PFSK-1 (cell line): Measurements from ENCODE around the gene FGF4.

ENCODE experiments used
- POLR2AphosphoS5 ChIP-seq: IDR thresholded peaks from 2 replicates; pipeline ENCODE4 v1.6.1; 2012; ENCODE audit warnings: low read depth, mild to moderate bottlenecking, control low read depth, low read length, moderate library complexity
- REST ChIP-seq, 2 experiments: IDR thresholded peaks; 2 replicates each; pipeline versions ENCODE4 v1.6.1 to v1.8.0; 2011 to 2012; ENCODE audit warnings: low read depth in 2 of 2, low read length in 2 of 2, control low read depth in 1 of 2, inconsistent platforms in 1 of 2, mild to moderate bottlenecking in 1 of 2, moderate library complexity in 1 of 2; ENCODE audit not compliant: insufficient read depth in 1 of 2
- SIN3A ChIP-seq: IDR thresholded peaks from 2 replicates; pipeline ENCODE4 v1.6.1; 2012; ENCODE audit warnings: mild to moderate bottlenecking, low read length, moderate library complexity, borderline replicate concordance; ENCODE audit not compliant: insufficient read depth
- TAF1 ChIP-seq: IDR thresholded peaks from 2 replicates; pipeline ENCODE4 v1.6.1; 2012; ENCODE audit warnings: low read length, control low read depth, borderline replicate concordance; ENCODE audit not compliant: insufficient read depth

- TF ChIP-seq POLR2AphosphoS5: no peak
- TF ChIP-seq SIN3A: no peak
- no peak for TF ChIP-seq REST (IDR thresholded peaks at IDR 0.05; ENCODE audit: insufficient read depth in 1 of 2, low read depth in 2 of 2, low read length in 2 of 2)
- no peak for TF ChIP-seq TAF1
These were observed 26.6 kb upstream of the FGF4 start for GRCh38 chr11:69801513-69802335.
